Upper lobe of left lung (tissue), 6 donors: ENCODE data around the gene RDM1. TPM values are rescaled to one million over a fixed set of nuclear protein-coding genes. Genes with fewer than 3 reads are reported as not detected.

Source experiments
- ATAC-seq, 2 donors: fragments of 200-7000 bp; cut with Tn5 transposase; one replicate each; pipeline ENCODE4 v1.9.1; 2022; ENCODE audit warnings: mild to moderate bottlenecking in 2 of 2, moderate library complexity in 2 of 2; ENCODE audit not compliant: low FRiP score in 2 of 2
- DNase-seq, 2 donors: peaks; one replicate each; pipeline ENCODE4 v3.0.0-alpha.2; 2019 to 2020
- H3K27ac ChIP-seq, 4 donors: fragments of 200-600 bp; sonication (generic); one replicate each; pipeline ENCODE4 v1.5.1; 2016 to 2019
- H3K27me3 ChIP-seq, 4 donors: fragments of 200-600 bp; sonication (generic); one replicate each; pipeline ENCODE4 v1.5.1; 2017 to 2019
- H3K36me3 ChIP-seq, 4 donors: fragments of 200-600 bp; sonication (generic); one replicate each; pipeline ENCODE4 v1.5.1; 2016 to 2019
- H3K4me1 ChIP-seq, 4 donors: fragments of 200-600 bp; sonication (generic); one replicate each; pipeline ENCODE4 v1.5.1; 2018 to 2019
- H3K4me3 ChIP-seq, 4 donors: fragments of 200-600 bp; sonication (generic); one replicate each; pipeline ENCODE4 v1.5.1; 2017 to 2019; ENCODE audit warnings: mild to moderate bottlenecking in 2 of 4, moderate library complexity in 1 of 4
- H3K9me3 ChIP-seq, 4 donors: fragments of 200-600 bp; sonication (generic); one replicate each; pipeline ENCODE4 v1.5.1; 2018 to 2019
- EP300 ChIP-seq, 4 donors: sonication (generic); formaldehyde crosslinking; IDR thresholded peaks; one replicate each; pipeline ENCODE4 v1.5.1; 2017; ENCODE audit warnings: antibody characterized with exemption in 4 of 4, control low read depth in 2 of 4
- POLR2A ChIP-seq, 4 donors: fragments of 450-650 bp; IDR thresholded peaks; one replicate each; pipeline ENCODE4 v1.5.1; 2016 to 2017; ENCODE audit warnings: antibody characterized with exemption in 4 of 4, mild to moderate bottlenecking in 2 of 4
- POLR2AphosphoS5 ChIP-seq, 2 donors: sonication (generic); formaldehyde crosslinking; IDR thresholded peaks; one replicate each; pipeline ENCODE4 v1.5.1; 2017; ENCODE audit warnings: antibody characterized with exemption in 2 of 2
- WGBS, 2 donors: methylation state at CpG; one replicate each; pipeline ENCODE4 v1.1.5; 2017 to 2018; 5-methylcytosine and 5-hydroxymethylcytosine counted together
- total RNA-seq, 6 donors: library from RNA; depleted of rRNA in 4 of 6; stranded (reverse); fragments of >200 nt in 4 of 6; gene quantifications; one replicate each; pipeline versions ENCODE4 v1.1.0 to v1.2.1, GENCODE V29; 2016 to 2021
- TF ChIP-seq, protein P1 (sequence below), 6 experiments: fragments of 450-650 bp in 4 of 6; fragments of 200-600 bp in 2 of 6; sonication (generic) in 2 of 6; IDR thresholded peaks; one replicate each; pipeline ENCODE4 v1.5.1; 2016 to 2019; ENCODE audit warnings: antibody characterized with exemption in 6 of 6
- donor health status: DM: no; HTN: no; CAD: no; lungs with moderate emphysema.
- donor health status: DM: no; HTN: yes; CAD: no; lungs with severe emphysema.

RDM1 gene
- total RNA-seq, 6 donors from 2014 or later = not detected

DNA sequence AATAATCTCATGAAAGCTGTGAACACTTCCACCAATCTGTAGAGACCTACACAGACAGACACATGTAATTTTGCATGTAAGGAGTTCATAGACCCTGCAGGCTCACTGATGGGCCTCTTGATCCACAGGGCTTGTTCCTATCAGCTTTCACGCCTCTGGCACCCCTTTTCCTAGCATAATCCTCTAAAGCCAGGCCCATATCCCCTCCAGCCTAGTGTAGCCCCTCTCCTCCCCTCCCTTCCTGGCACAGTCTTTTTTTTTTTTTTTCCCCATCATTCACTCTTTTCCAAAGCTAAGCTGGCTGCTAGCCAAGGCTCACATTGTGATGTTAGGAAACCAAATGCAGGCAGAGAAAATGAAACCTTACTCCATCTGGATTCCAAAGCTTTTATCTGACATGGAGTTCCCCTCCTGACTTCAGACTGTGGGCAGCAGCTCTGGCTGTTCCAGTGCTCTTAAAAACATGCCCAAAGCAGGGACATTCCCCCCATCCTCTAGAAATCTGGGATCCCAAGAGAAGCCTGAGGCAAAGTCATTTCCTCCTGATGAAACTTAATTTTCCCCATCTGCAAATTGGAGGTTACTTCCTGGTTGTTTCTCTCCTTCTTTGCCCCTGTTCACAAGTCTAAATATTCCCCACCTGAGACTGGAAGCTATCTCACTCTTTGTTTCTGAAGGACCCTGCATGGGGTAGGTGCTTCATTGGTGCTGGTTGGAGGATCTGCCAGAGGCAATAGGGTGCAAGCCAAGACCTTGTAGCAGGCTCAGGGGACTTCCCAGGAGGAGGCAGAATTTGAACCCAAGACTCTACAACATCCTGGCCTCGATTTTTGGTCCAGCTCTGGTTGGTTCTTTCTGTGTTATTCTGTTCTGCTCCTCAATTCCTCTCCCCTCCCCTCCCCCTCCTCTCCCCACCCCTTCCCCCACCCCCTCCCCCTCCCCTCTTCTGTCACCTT is 40.5 kb downstream of the RDM1 start:
- H3K27ac ChIP-seq = peak overlapping the region in 2 of 4 donors; percentile 7 to 11
- no peaks in the 10 kb centered on the region for H3K27me3 ChIP-seq
- H3K9me3 ChIP-seq = no peaks in the 10 kb centered on the region
- ATAC-seq (peak in 1 of 2 donors; percentile 47), DNase-seq (no peak)
- TF ChIP-seq POLR2A (IDR thresholded peaks at IDR 0.05) (no peak), EP300 (IDR thresholded peaks at IDR 0.05) (no peak), POLR2AphosphoS5 (IDR thresholded peaks at IDR 0.05) (no peak)
- TF ChIP-seq, protein P1, sequence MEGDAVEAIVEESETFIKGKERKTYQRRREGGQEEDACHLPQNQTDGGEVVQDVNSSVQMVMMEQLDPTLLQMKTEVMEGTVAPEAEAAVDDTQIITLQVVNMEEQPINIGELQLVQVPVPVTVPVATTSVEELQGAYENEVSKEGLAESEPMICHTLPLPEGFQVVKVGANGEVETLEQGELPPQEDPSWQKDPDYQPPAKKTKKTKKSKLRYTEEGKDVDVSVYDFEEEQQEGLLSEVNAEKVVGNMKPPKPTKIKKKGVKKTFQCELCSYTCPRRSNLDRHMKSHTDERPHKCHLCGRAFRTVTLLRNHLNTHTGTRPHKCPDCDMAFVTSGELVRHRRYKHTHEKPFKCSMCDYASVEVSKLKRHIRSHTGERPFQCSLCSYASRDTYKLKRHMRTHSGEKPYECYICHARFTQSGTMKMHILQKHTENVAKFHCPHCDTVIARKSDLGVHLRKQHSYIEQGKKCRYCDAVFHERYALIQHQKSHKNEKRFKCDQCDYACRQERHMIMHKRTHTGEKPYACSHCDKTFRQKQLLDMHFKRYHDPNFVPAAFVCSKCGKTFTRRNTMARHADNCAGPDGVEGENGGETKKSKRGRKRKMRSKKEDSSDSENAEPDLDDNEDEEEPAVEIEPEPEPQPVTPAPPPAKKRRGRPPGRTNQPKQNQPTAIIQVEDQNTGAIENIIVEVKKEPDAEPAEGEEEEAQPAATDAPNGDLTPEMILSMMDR (IDR thresholded peaks at IDR 0.05) = no peak
- H3K4me3 ChIP-seq = no peak overlapping the region
- no peaks in the 10 kb centered on the region for H3K36me3 ChIP-seq
- WGBS, 2 donors = 82 to 88% methylated on average over 2 of the region's 2 CpGs
- peaks cover 0 to 12% (median 5%) of the 10 kb centered on the region in 4 donors for H3K4me1 ChIP-seq

DNA sequence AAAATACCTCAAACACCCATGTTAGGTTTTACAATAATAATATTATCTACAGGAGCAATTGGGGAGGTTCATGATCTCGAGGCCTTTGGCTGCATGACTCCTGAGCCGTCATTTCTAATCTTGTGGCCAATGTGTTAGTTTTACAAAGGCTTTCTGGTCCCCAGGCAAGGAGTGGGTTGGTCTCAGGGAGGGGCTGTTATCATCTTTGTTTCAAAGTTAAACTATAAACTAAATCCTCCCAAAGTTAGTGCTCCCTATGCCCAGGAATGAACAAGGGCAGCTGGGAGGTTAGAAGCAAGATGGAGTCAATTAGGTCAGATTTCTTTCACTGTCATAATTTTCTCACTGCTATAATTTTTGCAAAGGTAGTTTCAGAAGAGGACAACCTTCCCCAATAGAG is 41.3 kb downstream of the RDM1 start:
- H3K4me1 ChIP-seq = peaks cover 0 to 12% (median 5%) of the 10 kb centered on the region in 4 donors
- H3K27ac ChIP-seq = no peak overlapping the region
- no peak for ATAC-seq
- no peaks in the 10 kb centered on the region for H3K36me3 ChIP-seq
- no peak for DNase-seq
- no peak for TF ChIP-seq POLR2AphosphoS5 (IDR thresholded peaks at IDR 0.05)
- TF ChIP-seq POLR2A (IDR thresholded peaks at IDR 0.05) = no peak
- TF ChIP-seq, protein P1 (IDR thresholded peaks at IDR 0.05) = no peak
- TF ChIP-seq EP300 (IDR thresholded peaks at IDR 0.05) = no peak
- H3K9me3 ChIP-seq = no peaks in the 10 kb centered on the region
- 90 to 91% methylated on average over 2 of the region's 2 CpGs for WGBS, 2 donors
- no peaks in the 10 kb centered on the region for H3K27me3 ChIP-seq
- no peak overlapping the region for H3K4me3 ChIP-seq

DNA sequence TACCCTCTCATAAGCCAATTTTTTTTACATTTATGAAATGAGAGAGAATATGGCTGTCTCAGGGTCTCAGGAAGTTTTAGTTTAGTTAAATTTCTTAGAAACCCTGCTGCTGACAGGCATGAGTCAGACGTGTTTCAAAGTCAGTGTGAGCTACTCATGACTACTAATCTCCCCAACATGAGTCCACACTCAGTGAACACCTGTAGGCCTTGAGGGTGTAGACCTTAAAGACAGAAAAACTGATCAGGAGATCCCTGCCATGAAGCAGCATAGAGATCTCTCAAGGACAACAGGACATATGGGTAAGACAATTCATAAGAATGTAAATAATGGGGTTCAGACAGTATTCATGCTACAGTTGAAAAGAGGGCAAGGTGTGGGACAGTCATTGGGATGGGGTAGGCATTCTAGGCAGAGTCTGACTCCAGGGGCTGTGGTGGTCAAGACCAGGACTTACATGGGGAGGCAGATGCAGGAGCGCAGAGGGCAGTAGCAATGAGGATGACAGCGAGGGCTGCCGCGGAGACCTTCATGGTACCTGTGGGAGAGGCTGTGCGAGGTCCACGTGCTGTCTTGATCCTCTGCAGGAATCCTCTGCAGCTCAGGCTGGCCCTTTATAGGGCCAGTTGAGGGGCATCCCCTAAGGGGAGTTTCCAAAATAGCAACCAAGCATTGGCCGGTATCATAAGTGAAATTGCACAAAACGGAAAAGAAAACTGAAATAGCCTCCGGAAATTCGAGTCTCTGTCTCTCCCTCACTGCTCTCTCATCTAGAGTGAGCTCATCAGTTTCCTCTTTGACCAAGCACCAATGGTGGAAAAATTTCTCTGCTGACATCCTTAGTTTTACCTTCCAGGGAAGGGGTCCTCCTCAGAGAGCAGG is 50.6 kb downstream of the RDM1 start, which contains the start of gene CCL5:
TSS of gene CCL5 (minus strand) at position 588 of the 882 bp plus-strand sequence.
- no peak for TF ChIP-seq EP300 (IDR thresholded peaks at IDR 0.05)
- peak; percentile 6 to 29 for TF ChIP-seq POLR2AphosphoS5 (IDR thresholded peaks at IDR 0.05)
- TF ChIP-seq POLR2A (IDR thresholded peaks at IDR 0.05) = peak in 1 of 4 donors; percentile 56
- TF ChIP-seq, protein P1 (IDR thresholded peaks at IDR 0.05) = no peak
- no peaks in the 10 kb centered on the region for H3K36me3 ChIP-seq
- 65 to 76% methylated on average over 11 of the region's 11 CpGs for WGBS, 2 donors
- peak within 1 kb of the TSS in 3 of 4 donors; percentile 8 to 29 (median 23) for H3K4me3 ChIP-seq
- no peaks in the 10 kb centered on the region for H3K27me3 ChIP-seq
- no peaks in the 10 kb centered on the region for H3K4me1 ChIP-seq
- no peak for DNase-seq
- H3K9me3 ChIP-seq = no peaks in the 10 kb centered on the region
- peak; percentile 42 to 58 for ATAC-seq
- H3K27ac ChIP-seq = peak within 1 kb of the TSS in 2 of 4 donors; percentile 44 to 45

DNA sequence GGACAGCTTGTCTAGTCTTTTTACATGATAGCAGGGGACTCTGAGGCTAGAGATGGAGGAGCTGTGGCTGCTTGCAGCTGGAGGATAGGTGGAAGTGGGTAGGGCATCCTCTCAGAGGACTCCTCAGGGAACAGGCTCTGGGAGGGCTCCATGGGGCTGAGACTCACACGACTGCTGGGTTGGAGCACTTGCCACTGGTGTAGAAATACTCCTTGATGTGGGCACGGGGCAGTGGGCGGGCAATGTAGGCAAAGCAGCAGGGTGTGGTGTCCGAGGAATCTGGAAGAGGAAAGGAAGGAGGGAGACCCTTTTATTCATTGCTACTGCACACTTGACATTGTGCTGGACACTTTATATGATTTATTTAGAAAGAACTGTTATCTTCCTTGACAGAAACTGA is 52.2 kb downstream of the RDM1 start:
- peak overlapping the region in 2 of 4 donors; percentile 3 to 29 for H3K4me3 ChIP-seq
- no peaks in the 10 kb centered on the region for H3K36me3 ChIP-seq
- peak overlapping the region in 1 of 4 donors; percentile 30 for H3K27ac ChIP-seq
- H3K4me1 ChIP-seq = no peaks in the 10 kb centered on the region
- TF ChIP-seq, protein P1 (IDR thresholded peaks at IDR 0.05) = no peak
- TF ChIP-seq POLR2A (IDR thresholded peaks at IDR 0.05) = no peak
- no peak for TF ChIP-seq POLR2AphosphoS5 (IDR thresholded peaks at IDR 0.05)
- no peak for TF ChIP-seq EP300 (IDR thresholded peaks at IDR 0.05)
- WGBS, 2 donors = 56 to 66% methylated on average over 4 of the region's 4 CpGs
- no peak for ATAC-seq
- no peaks in the 10 kb centered on the region for H3K9me3 ChIP-seq
- no peak for DNase-seq
- no peaks in the 10 kb centered on the region for H3K27me3 ChIP-seq
